Spleen (tissue), 11 donors: Measurements from ENCODE around the gene AADACL2. TPM values are rescaled to one million over a fixed set of nuclear protein-coding genes. Genes with fewer than 3 reads are reported as not detected.

Source experiments
- DNase-seq: peaks from one replicate; pipeline ENCODE4 v3.0.0-alpha.2; 2020
- H3K27ac ChIP-seq, 8 donors: fragments of 200-600 bp; sonication (generic) in 7 of 8; 1 replicate in 4 of 8; 2 replicates in 4 of 8; pipeline versions ENCODE4 v1.5.0 to v1.8.0; 2016 to 2021; ENCODE audit warnings: inconsistent platforms in 4 of 8, mild to moderate bottlenecking in 4 of 8, moderate library complexity in 1 of 8
- H3K27me3 ChIP-seq, 7 donors: fragments of 200-600 bp; sonication (generic) in 6 of 7; replicated peaks in 1 of 7; 1 replicate in 4 of 7; 2 replicates in 3 of 7; pipeline versions ENCODE4 v1.5.0 to v1.8.0; 2016 to 2021; ENCODE audit warnings: inconsistent platforms in 3 of 7, mild to moderate bottlenecking in 1 of 7
- H3K36me3 ChIP-seq, 6 donors: fragments of 200-600 bp; sonication (generic) in 5 of 6; 1 replicate in 4 of 6; 2 replicates in 2 of 6; pipeline versions ENCODE4 v1.5.0 to v1.8.0; 2016 to 2021; ENCODE audit warnings: inconsistent platforms in 2 of 6
- H3K4me1 ChIP-seq, 6 donors: fragments of 200-600 bp; sonication (generic) in 5 of 6; 1 replicate in 3 of 6; 2 replicates in 3 of 6; pipeline versions ENCODE4 v1.5.0 to v1.8.0; 2016 to 2021; ENCODE audit warnings: inconsistent platforms in 3 of 6
- H3K4me3 ChIP-seq, 8 donors: fragments of 200-600 bp; sonication (generic) in 7 of 8; 1 replicate in 4 of 8; 2 replicates in 4 of 8; pipeline versions ENCODE4 v1.5.0 to v1.8.0; 2016 to 2021; ENCODE audit warnings: inconsistent platforms in 4 of 8, mild to moderate bottlenecking in 4 of 8, moderate library complexity in 2 of 8
- H3K9me3 ChIP-seq, 8 donors: fragments of 200-600 bp; sonication (generic) in 7 of 8; 1 replicate in 4 of 8; 2 replicates in 4 of 8; pipeline versions ENCODE4 v1.5.0 to v1.8.0; 2016 to 2021; ENCODE audit warnings: inconsistent platforms in 4 of 8
- CTCF ChIP-seq, 11 experiments: fragments of 200-600 bp in 7 of 11; fragments of 450-650 bp in 4 of 11; sonication (generic) in 4 of 11; IDR thresholded peaks in 8 of 11; conservative IDR thresholded peaks in 3 of 11; 1 replicate in 7 of 11; 2 replicates in 4 of 11; pipeline versions ENCODE4 v1.4.0 to v1.8.0; 2016 to 2021; ENCODE audit warnings: antibody characterized with exemption in 11 of 11, inconsistent platforms in 4 of 11, mild to moderate bottlenecking in 1 of 11
- POLR2A ChIP-seq, 3 donors: fragments of 450-650 bp; IDR thresholded peaks; one replicate each; pipeline ENCODE4 v1.5.1; 2017; ENCODE audit warnings: antibody characterized with exemption in 3 of 3, mild to moderate bottlenecking in 1 of 3
- POLR2AphosphoS5 ChIP-seq, 3 donors: sonication (generic); formaldehyde crosslinking; IDR thresholded peaks; one replicate each; pipeline ENCODE4 v1.5.1; 2017; ENCODE audit warnings: antibody characterized with exemption in 3 of 3
- WGBS, 5 donors: extraction: QIAGEN DNeasy Blood & Tissue Kit in 3 of 5; methylation state at CpG; one replicate each; pipeline versions ENCODE4 v1.1.5 to v1.1.7; 2013 to 2018; 5-methylcytosine and 5-hydroxymethylcytosine counted together
- intact Hi-C: fragments of 100-400 bp; cut with DNase I; formaldehyde crosslinking; loops from one replicate; pipeline ENCODE4 v1.15.0; 2023; ENCODE audit warnings: low total_unique reads
- polyA plus RNA-seq, 3 donors: library from polyadenylated mRNA; stranded (reverse); fragments of 200-250 nt; gene quantifications; one replicate each; pipeline ENCODE4 v1.2.1, GENCODE V29; 2013
- total RNA-seq, 7 donors: library from RNA; depleted of rRNA in 3 of 7; stranded (reverse); fragments of >200 nt in 3 of 7; fragmentation: NEBNext Ultra II Directional in 4 of 7; extraction: Animal tissue kit (Norgen Biotek cat#: 25700) in 4 of 7; gene quantifications; one replicate each; pipeline versions ENCODE4 v1.1.0 to v1.2.1, GENCODE V29; 2016 to 2021
- donor health status: healthy with polysubstance abuse.
- donor health status: DM: no; HTN: no; CAD: no; lungs with moderate emphysema.
- donor health status: DM: no; HTN: no; CAD: no.
- donor health status: Bipolar disorder and iron deficiency.
- donor health status: healthy.
- donor health status: DM: no; HTN: no; CAD: no.
- donor health status: DM: yes; HTN: yes; CAD: no.

The AADACL2 gene
- total and polyA plus RNA-seq, 10 donors, result not detected

DNA sequence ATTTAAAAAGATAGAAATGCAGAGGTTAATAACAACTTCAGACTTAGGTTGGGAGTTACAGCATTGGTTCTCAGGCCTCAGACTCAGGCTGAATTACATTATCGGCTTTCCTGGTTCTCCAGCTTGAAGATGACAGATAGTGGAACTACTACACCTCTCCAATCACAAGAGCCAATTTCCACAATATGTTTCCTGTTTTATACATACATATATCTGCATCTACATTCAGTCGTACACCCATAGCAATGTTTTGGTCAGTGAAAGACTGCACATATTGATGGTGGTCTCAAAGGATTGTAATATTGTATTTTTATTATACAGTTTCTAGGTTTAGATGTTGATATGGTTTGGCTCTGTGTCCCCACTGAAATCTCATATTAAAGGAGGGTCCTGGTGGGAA lies 35.4 kb downstream of the AADACL2 start:
- no peaks in the 10 kb centered on the region for H3K36me3 ChIP-seq
- peaks cover 0 to 28% (median 3%) of the 10 kb centered on the region in 6 donors for H3K4me1 ChIP-seq
- no peak for TF ChIP-seq CTCF (IDR thresholded peaks at IDR 0.05 in 8 of 11, conservative IDR thresholded peaks at IDR 0.05 in 3 of 11)
- TF ChIP-seq POLR2A (IDR thresholded peaks at IDR 0.05), result no peak
- TF ChIP-seq POLR2AphosphoS5 (IDR thresholded peaks at IDR 0.05), result no peak
- no peak for DNase-seq
- H3K27me3 ChIP-seq, result no peaks in the 10 kb centered on the region
- intact Hi-C loops, result no loop called here
- no peak overlapping the region for H3K4me3 ChIP-seq
- WGBS, 5 donors, result 38 to 56% (median 50%) methylated on average over 2 of the region's 2 CpGs
- peaks cover 0 to 4% (median 0%) of the 10 kb centered on the region in 8 donors for H3K9me3 ChIP-seq
- H3K27ac ChIP-seq, result no peak overlapping the region

GRCh38 chr3:151770956-151771355 lies 37.2 kb downstream of the AADACL2 start:
- 41 to 67% (median 59%) methylated on average over 4 of the region's 4 CpGs for WGBS, 5 donors
- H3K4me3 ChIP-seq, result no peak overlapping the region
- H3K27me3 ChIP-seq, result no peaks in the 10 kb centered on the region
- peak overlapping the region in 5 of 8 donors; percentile 12 to 52 (median 34) for H3K27ac ChIP-seq
- DNase-seq, result no peak
- H3K9me3 ChIP-seq, result no peaks in the 10 kb centered on the region
- no peaks in the 10 kb centered on the region for H3K36me3 ChIP-seq
- peaks cover 0 to 28% (median 3%) of the 10 kb centered on the region in 6 donors for H3K4me1 ChIP-seq
- TF ChIP-seq POLR2A (IDR thresholded peaks at IDR 0.05) (no peak), POLR2AphosphoS5 (IDR thresholded peaks at IDR 0.05) (peak in 1 of 3 donors; percentile 16)
- intact Hi-C loops, result no loop called here

DNA sequence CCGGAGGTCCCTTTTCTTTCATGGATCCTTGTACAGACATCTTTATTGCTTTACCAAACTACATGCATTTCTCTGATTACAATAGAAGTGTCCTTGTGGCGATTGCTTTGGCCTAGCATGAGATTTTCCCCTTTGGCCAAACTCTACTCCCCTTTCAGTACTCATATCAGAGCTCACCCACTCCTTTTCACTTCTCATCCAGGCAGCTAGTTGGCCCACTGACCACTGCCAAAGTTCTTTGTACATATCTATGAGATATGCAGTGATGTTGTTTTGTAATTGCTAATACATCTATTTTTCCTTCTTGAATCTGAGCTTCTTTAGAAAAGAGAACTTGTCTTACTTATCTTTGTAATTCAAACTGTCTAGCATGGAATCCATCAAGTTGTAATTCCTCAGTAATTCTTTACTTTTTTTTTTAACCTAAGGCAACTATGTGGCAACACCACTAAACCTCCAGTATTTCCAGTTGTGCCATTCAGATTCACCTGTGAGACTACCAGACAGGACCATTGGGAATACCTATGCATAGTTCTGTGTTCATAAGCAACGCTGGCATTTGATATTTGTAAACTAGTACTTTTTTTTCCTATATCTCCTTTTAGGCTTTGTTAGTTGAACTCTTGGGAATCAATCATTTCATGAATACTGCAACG lies 39.2 kb downstream of the AADACL2 start:
- H3K4me1 ChIP-seq, result peaks cover 0 to 28% (median 3%) of the 10 kb centered on the region in 6 donors
- no peaks in the 10 kb centered on the region for H3K9me3 ChIP-seq
- WGBS, 5 donors, result 89 to 96% (median 91%) methylated on average over 4 of the region's 4 CpGs
- H3K4me3 ChIP-seq, result no peak overlapping the region
- TF ChIP-seq POLR2AphosphoS5 (IDR thresholded peaks at IDR 0.05), result no peak
- no peak for TF ChIP-seq CTCF (IDR thresholded peaks at IDR 0.05 in 8 of 11, conservative IDR thresholded peaks at IDR 0.05 in 3 of 11)
- TF ChIP-seq POLR2A (IDR thresholded peaks at IDR 0.05), result no peak
- no peak for DNase-seq
- no peak overlapping the region for H3K27ac ChIP-seq
- intact Hi-C loops, result no loop called here
- H3K36me3 ChIP-seq, result no peaks in the 10 kb centered on the region
- H3K27me3 ChIP-seq, result no peaks in the 10 kb centered on the region

DNA sequence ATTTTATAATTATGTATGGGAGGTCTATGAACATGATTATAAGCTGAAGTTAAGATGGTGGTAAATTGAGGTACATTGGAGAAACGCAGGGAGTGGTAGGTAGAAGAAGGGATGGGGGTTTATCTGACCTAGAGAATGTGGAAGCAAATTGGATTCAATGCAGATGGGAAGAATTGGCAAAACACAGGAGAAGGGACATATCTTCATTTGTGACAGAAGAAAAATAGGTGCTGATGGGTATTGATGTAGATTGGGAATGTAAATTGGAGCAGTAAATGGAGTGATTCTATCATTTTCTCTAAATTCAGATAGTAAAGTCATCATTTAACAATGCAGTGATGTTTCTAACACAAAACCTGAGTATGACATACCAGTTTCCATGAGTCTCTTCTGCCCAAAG lies 40.5 kb downstream of the AADACL2 start:
- no peak overlapping the region for H3K27ac ChIP-seq
- peaks cover 0 to 24% (median 3%) of the 10 kb centered on the region in 6 donors for H3K4me1 ChIP-seq
- H3K9me3 ChIP-seq, result no peaks in the 10 kb centered on the region
- H3K36me3 ChIP-seq, result no peaks in the 10 kb centered on the region
- intact Hi-C loops, result no loop called here
- no peak overlapping the region for H3K4me3 ChIP-seq
- no peaks in the 10 kb centered on the region for H3K27me3 ChIP-seq
- DNase-seq, result no peak
- WGBS, 5 donors, result 69 to 92% (median 74%) methylated on average over 1 of the region's 1 CpG
- TF ChIP-seq POLR2A (IDR thresholded peaks at IDR 0.05) (no peak), POLR2AphosphoS5 (IDR thresholded peaks at IDR 0.05) (no peak), CTCF (IDR thresholded peaks at IDR 0.05 in 8 of 11, conservative IDR thresholded peaks at IDR 0.05 in 3 of 11) (no peak)
